Cerebellar cortex (tissue), 1 donor: ENCODE data around the gene FAAP100.

Source experiments
- DNase-seq: peaks from one replicate; pipeline ENCODE4 v3.0.0-alpha.2; 2015; ENCODE audit warnings: low spot score

FAAP100 gene

DNA sequence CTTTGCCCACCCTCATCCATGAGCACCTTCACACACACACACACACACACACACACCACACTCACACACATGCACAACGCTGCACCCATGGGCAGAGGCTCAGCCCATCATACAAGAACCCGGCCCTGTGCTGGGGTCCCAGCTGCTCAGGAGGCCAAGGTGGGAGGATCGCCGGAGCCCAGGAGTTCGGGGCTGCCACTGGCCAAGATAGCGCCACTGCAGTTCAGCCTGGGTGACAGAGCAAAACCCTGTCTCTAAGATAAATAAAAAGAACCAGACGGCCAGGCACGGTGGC is 27.3 kb downstream of the FAAP100 start:
- no peak for DNase-seq

DNA sequence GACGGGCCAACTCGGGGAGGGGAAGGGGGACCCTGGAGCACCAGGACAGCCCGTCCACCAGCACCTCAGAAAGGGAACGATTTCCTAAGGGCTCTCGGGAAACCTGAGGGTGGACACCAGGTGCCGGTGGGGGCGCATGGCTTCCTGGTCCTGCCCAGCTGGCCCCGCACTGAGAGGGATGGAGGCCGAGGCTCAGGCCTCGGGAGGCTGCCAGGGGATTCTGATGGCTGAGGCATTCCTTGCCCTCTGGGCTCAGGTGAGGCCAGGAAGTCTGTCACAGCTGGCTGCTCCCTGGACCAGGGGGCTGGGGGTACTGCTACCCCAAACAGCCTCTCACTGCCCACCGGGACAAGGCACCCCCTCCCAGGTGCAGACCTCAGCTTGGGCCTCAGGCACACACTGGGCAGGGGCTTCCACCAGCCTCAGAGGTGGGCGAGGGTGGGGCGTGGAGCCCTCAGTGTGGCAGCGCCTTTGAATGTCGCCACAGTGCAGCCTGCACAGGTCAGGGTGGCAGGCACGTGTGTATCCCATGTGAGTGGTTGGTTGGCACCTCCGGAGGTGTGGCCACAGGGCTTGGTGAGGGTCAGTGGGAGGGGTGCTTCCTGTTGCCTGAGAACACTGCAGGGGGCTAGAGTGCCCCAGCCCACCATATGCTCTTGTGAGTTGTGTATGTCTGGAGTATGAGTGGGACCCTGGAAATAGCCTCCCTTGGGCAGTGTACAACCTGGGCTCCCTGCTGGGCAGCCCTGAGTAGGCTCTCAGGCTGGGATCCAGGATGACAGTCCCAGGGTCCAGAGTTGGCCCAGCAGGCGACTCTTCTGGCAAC is 27.9 kb downstream of the FAAP100 start:
- no peak for DNase-seq

DNA sequence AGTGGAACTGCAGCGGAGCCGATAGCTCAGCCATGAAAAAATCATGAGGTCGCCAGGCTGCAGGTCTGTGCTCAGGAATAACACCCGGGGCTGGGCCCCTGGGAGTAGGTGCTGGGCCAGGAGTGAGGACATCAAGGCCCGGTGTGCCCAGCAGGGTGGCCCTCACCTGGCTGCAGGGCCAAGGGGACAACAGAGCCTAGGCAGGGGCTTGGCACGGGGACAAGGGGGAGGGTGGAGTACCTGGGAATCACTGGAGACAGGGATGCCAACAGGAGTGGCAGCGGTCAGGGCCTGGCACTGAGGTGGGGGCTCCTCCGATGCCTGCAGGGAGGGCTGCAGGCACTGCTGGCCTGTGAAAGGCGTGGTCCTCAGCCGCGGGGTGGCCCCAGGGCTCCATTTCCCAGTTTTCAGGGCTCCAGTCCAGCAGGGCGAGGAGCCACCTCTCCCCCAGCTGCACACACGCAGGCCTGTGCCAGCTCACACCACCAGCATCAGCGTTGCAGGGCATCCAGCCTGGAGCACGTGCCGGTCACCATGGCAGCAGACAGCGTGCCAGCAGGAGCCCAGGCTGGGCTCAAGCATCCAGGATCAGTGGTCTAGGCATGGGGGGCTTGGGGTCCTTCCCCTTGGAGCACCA is 28.6 kb downstream of the FAAP100 start:
- DNase-seq, result no peak

DNA sequence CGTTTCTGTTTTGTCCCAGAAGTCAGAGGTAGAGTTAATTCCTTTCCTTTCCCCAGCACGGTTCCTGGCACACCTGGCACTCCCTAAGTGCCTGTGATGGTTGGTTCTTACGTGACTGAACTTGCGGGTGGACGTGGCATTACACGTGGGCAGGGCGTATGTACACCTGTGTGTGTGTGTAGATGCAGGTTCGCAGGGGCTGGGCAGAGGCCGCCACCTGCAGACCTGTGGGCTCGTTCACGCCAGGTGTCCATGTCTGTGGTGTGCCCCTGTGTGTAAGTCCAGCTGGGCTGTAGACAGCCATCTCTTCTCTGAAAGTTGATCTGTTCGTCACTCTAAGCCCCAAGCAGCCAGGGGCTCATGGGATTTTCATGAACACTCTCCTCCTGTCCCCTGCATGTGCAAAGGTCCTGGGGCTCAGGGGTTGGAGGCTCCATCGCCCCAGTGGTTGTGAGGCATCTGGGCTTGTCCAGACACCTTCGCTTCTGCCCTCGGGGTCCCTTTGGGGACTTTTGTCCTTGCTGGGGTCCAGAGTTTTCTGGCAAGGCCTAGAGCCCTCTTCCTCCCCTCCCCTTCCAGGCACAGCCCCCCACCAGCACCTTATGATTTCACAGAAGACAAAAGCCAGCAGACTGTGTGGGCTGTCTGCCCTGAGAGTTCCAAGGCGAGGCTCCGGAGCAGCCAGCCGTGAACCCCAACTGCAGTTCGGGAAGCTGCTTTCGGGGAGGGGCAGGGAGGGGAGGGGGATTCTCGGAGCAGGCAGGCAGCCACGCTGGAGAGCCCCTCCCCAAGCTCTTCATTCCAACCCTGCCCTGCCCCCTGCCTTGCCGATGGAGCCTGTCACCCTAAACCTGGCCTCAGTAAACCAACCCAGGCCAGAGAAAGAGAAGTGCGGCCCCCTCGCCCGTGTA is 29.4 kb downstream of the FAAP100 start:
- peak; percentile 57 for DNase-seq

DNA sequence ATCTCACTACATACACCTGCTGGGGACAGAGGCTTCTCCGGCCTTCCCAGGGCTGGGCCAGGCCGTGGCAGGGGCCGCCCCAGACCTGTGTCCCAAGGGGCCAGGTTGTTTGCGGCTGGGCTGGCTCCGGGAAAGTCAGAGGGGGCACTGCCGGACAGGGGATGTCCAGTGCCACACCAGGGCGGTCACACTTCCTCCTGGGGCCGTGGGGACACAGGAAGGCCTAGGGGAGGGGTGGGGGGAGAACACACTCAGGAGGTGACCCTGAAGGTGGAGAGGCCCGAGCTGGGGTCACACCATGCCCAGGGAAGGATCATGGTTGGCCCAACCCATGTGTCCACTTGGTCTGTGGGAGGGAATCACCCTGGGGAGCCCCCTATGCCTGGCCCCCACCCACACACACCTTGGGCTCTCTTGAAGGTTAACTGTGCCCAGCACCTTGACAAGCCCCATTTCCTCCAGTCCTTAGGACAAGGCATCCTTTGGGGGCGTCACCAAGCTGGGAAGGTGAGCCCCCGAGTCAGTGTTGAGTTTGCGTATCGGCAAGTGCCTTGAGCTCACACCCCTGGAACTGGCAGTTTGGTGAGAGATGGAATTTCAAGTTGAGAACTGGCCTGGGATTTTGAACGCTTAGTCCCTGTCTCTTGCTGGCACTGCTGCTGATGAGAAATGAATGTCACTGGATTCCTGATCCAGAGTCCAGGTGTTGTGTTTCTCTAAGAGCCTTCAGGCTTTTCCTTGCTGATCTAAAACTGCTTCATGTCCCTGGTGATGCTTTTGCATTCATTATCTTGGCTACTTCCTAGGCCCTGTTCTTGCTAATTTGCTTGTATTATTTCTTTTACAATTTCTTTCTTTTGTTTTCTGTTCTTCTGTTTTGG is 31.9 kb downstream of the FAAP100 start:
- no peak for DNase-seq

DNA sequence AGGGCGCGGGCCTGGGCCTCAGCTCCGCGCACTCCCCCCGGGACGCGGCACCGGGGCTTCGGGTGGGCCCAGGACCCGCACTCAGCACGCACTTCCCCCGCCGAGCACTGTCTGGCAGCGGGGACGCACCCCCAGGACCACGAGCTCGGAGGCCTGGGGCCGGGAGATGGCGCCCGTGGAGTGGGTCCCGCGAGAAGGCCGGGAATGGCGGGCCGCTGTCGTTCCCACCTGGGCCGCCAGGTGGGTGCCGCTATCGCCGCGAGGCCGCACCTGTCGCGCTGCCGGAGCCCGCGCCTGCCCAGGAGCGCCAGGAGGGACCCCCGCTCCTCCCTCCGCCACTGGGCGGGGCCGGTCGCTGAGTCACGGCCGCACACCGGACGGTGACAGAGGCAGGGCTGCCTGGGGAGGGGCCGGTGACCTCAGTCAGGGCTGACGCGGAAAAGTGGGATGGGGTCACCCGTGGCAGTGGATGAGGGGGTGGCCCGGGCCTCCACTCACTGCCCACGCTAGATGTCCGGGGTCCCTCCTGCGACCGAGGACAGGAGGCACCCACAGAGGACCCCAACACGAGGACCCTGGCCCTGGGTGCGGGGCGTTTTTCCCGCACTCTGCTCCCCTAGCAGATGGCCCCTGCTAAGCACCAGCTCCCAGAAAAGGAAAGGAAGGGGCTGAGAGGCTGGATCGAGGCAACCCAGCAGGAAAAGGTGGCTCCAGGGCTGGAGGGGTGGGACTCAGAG is 32.7 kb downstream of the FAAP100 start:
- DNase-seq, result no peak

DNA sequence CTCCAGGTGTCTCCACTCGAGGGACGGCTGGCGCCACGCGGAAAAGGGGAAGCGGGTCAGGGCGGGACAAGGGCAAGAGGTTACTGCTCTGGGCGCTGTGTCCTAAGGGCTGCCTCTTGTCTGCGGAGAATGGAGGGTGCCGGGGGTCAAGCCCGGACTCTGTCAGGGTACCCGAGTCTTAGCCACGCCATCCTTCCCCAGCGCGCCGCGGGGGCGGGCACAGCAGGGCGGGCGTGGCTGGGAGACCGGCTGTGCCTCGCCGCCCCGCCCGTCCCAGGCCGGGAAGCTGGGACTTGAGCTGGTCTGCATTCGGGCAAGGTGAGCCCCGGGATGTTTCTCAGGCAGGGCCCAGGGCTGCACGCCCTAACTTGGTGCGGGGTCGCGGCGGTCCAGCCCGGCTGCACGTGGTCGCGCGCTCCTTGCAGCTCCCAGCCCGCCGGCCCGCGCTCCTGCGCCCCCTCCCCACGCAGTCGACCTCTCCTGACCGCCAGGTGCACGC is 33.3 kb downstream of the FAAP100 start:
- no peak for DNase-seq

DNA sequence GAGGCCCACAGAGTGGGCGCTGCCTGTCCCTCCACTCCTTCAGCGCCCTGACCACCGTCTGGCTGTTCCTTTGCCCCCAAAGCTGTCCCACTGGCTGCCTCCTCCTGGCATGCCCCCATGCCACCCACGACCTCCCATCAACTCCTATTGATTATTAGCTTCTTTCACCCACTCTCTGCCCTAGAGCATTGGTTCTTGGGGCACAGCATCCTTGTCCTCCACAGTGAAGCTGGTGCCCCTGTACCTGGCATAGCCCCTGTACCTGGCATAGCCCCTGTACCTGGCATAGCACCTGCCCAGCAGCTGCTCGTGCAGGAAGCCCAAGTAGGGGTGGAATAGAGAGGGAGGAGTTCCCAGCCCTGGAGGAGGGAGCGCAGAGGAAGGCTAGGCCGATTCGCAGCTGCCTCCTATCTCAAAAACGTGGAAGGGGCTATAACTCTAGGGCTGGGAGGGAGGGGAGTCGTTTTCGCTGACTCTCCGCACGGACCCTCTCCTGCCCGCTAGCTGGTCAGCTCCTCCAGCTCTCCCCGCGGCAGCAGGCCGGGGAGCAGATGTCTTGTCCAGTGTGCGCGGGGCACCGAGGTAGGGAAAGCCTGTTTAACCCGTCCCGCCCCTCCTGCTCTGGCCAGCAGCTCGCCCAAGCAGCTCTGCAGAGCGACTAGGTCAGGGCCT is 33.9 kb downstream of the FAAP100 start:
- no peak for DNase-seq

DNA sequence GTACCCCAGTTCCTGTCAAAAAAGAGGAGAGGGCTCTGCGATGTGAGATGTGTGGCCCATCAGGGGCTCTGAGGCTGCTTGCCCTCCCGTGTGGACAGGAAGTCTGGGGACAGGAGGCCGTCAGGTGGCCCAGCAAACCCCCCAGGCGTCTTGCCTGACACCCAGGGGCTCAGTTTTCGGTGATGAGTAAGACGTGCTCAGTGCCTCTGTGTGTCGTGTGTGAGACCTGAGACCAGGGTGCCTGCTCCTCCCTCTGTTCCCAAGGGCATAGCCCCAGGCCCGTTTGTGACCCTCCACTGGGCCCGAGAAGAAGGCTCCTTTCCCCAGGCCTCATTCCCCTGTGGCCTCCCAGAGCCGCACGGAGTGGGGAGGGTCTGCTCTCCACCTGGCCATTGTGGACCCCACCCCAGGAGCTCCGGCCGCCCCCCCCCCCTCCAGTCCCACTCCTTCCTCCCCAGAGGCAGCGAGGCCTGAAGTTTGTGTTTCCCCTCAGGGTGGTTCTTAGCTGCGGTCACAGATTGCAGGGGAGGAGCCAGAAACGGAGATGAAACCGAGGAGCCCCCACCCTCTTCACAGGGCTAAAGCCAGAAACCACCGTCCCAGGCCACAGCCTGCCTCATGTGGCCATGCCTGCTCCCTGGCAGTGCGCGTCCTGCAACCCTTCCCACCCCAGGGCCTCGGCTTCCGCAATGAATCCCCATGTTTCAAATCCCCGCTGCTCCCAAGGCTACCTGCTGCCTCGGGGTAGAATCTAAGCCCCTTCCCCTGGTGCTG is 34.6 kb downstream of the FAAP100 start:
- DNase-seq, result no peak

DNA sequence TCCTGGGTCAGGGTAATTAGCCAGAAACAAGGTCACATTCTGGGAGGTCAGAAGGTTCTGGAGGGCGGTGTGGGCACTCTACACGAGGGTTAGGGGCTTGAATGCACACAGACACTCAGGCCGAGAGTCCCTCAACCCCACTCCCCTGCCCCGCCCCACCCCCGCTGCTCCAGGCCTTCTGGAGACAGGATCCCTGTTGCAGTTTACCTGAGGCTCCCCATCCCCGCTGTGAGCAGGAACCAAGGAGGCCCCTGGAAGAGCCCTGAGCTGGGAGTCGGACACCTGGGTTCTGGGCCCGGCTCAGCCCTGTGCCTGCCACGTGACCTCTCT is 35.2 kb downstream of the FAAP100 start:
- DNase-seq, result no peak

DNA sequence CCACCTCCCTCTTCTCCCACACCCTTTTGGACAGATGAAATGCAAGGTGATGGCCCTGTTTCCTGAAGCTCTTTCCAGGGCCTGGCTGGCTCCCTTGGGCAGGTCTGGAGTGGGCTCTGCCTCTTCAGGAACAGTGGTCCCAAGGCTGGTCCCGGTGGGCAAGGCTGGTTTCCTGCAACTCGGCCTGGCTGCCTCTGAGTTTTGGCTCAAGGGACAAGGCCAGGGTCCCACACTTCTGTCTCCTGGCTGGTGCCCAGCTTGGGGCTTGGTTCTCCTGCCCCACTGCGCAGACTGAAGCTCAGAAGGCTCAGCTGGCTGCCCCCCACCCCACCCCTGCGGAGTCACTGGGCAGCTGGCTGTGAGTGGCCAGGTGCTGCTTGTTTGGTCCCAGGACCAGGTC is 35.7 kb downstream of the FAAP100 start:
- no peak for DNase-seq

DNA sequence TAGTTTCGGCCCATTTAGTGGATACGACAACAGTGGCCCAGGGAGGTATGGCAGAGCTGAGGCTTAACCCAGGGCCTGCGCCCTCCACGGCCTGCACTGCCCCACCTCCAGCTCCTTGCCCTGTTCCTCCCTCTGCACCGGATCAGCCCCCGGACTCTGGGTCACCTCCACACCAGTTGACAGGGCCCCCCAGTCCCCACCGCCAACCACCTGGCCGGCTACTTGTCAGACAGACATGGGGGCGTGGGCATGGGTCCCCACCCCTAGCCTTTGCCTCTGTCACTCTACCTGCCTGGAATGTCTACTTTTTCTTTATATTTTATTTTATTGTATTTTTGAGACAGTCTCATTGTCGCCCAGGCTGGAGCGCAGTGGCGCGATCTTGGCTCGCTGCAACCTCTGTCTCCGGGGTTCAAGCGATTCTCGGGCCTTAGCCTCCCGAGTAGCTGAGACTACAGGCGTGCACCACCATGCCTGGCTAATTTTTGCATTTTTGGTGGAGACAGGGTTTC is 36.6 kb downstream of the FAAP100 start:
- DNase-seq, result no peak

DNA sequence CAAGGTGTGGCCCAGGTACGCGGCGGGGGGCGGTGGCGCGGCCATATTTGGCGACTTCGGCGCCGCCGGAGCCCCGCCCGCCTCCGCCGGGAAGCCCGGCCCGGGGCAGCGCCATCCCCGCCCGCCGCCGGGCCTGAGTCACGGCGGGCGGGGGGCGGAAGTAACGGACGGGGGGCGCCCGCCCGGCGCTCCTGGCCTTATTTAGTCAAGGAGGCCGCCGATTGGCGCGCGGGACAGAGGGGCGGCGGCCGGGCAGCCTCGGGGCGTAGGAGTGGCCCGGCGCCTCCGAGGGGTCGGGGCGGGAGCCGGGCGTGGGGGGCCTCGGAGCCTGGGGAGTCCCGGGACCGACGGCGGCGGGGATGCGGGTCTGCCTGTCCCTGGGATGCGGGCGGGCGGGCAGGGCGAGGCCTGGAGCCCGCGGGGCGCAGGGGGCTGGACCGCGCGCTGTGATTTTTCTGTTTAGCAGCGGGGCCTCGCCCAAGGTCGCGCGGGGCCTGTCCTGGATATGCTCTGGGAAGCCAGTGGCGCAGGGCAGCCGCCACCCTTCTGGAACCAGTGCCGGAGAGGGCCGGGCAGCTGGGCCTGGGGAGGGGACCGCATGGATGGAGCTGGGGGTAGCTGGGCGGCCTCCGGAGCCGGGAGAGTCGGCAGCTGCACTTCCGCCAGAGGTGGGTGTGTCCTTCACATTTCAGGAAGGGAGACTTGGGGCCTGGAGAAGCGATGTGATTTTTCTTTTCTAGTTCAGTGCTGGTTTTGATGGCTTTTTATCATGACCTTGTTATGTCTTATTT is 37.2 kb downstream of the FAAP100 start:
- DNase-seq, result peak; percentile 58

DNA sequence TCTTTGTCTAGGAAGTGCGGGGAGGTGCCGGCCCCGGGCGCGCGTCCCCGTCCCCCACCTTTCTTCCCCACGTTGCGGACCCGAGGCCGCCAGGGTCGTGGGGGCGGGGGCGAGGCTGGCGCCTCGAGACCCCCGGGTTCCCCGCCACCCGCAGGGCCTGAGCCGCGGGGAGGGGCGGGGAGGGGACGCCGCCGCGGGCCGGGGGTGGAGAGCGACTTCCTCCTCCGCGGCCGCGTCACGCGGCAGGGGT is 37.7 kb downstream of the FAAP100 start:
- no peak for DNase-seq

DNA sequence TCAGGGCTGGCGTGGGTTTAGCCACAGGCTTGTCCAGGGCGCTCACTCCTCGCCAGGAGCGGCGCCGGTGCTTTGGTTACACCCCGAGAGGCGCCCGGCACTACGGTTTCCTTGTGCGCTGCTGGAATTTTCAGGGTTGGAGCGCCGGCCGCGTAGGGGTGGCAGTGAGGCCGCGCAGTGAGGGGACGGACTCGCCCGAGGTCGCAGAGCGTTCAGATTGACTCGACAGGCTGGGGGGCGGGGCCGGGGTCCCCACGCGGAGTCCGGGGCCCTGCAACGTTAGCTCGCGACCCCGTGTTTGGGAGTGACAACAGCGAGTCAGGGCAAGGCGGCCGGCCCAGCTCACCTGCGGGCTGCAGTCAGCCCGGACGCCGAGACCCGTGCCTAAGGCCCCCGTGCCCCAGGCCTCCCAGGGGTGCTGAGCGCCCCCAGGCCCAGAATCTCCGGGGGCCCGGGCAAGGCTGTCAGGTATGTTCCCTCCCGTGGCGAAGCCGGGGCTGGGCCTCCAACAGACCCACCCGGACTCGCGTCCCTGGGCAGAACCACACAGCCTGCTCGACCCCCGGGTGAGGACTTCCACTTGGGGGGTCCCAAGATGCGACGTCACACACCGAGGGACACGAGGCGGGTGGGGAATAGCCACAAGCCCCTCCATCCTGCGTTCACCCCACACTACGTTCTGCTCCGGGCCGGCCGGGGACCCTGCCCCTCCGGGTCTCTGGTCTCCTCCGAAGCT is 38.2 kb downstream of the FAAP100 start:
- peak; percentile 75 for DNase-seq

DNA sequence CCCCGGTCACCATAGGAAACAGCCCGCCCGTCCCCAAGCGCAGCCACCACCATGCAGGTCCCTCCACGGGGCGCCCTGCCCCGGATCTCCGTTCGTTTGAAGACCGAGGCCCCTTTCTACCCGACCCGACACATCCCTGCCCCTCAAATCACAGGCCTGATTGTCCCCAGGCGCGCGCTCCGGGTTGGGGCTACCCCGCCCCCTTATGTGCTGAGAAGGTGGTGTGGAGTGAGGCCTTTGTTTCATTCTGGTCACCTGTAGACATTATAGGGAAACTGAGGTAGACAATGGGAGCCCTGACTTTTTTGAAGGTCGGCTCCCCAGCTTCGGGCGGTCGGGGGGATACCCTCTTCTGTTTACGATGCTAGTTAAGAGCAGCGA is 38.8 kb downstream of the FAAP100 start:
- DNase-seq, result peak; percentile 77

DNA sequence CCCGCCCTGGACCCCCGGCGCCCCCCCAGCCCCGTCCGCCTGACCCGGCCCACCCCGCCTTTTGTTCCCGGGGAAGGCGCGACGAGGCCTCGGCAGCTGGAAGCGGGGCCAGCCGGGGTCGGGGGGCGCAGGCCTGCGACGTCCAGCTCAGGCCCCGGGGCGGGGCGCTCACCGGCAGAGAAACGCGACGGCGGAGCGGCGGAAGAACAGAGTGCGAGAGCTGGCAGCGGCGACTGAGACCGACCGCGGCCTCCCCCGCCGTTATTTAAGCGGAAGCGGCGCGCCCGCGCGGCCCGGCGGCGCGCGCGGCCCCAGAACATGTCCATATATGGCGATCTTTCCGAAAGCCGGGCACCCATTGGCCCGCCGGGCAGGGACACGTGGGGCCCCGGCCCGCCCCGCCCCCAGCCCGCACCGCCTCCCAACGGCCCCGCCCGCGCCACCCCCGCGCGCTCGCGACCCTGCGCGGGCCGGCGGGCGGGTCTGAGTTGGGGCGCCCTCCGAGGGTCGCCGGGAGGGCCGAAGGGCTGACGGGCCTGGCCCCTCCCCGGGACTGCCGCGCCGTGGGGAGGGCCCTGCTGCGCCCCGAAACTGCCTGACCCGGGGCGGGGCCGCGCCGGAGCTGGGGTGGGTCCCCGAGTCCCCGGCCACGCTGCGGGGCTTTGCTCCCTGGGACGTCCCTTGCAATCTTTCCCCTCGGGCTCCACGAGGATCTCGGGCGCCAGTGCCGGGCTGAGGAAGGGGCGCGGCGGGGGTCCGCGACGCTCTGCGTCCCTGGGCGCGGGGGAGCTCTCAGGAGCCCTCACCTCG is 39.4 kb downstream of the FAAP100 start, which contains the start of gene ACTG1:
TSS of gene ACTG1 (minus strand) at position 238 of the 810 bp plus-strand sequence. CDS start 445 bp downstream, outside the sequence.
- DNase-seq, result peak; percentile 88
